GM12878 (cell line): ENCODE data around the gene TMEM201. TPM values are rescaled to one million over a fixed set of nuclear protein-coding genes. Genes with fewer than 3 reads are reported as not detected.

Experiments used
- ATAC-seq: fragments of 200-7000 bp; cut with Tn5 transposase; 3 replicates; pipeline ENCODE4 v1.9.1; 2020; ENCODE audit warnings: mild to moderate bottlenecking, moderate library complexity
- BruUV-seq: library from RNA; stranded (reverse); fragments of 400-500 nt; replicated peaks from 2 replicates; lab custom pipeline; 2021; lab: Mats Ljungman, UMichigan
- CTCF ChIA-PET: fragments of 300-600 bp; sonication (Branson Sonifier 250); formaldehyde crosslinking; extraction: SDS; loops from one replicate; lab custom pipeline; 2021; ENCODE audit warnings: inconsistent platforms; lab: Yijun Ruan, JAX
- POLR2A ChIA-PET: fragments of 350-600 bp; formaldehyde crosslinking; extraction: SDS; loops from one replicate; lab custom pipeline; 2021; ENCODE audit warnings: inconsistent platforms; lab: Charles Lee
- RAD21 ChIA-PET: fragments of 300-600 bp; sonication (Branson Sonifier 250); formaldehyde crosslinking; loops from one replicate; lab custom pipeline; 2023; ENCODE audit warnings: antibody characterized with exemption; ENCODE audit not compliant: unreplicated experiment; lab: Charles Lee
- SMC1A ChIA-PET: fragments of 300-600 bp; sonication (Branson Sonifier 250); formaldehyde crosslinking; loops from one replicate; lab custom pipeline; 2023; ENCODE audit not compliant: unreplicated experiment, uncharacterized antibody; lab: Charles Lee
- DNase-seq: peaks from one replicate; pipeline ENCODE4 v3.0.0-alpha.2; 2011; ENCODE audit warnings: low read depth, low spot score
- FAIRE-seq: peaks from 3 replicates; lab custom pipeline; 2011; peaks lifted over from hg19 to GRCh38; lab: Jason Lieb, UNC
- H2AFZ ChIP-seq: 2 replicates; pipeline ENCODE4 v1.6.0; 2011; ENCODE audit warnings: low read depth, low read length, control low read depth; ENCODE audit not compliant: control insufficient read depth
- H3K27ac ChIP-seq: 2 replicates; pipeline ENCODE4 v1.5.1; 2011; ENCODE audit warnings: control low read depth; ENCODE audit not compliant: control insufficient read depth, insufficient read depth
- H3K27me3 ChIP-seq, 2 experiments: replicated peaks in 1 of 2; 2 replicates each; pipeline versions ENCODE4 v1.6.0 to v1.6.1; 2011; ENCODE audit warnings: low read length in 1 of 2; ENCODE audit not compliant: control insufficient read depth in 2 of 2, insufficient read depth in 2 of 2
- H3K36me3 ChIP-seq, 2 experiments: 2 replicates each; pipeline ENCODE4 v1.5.1; 2011; ENCODE audit warnings: low read length in 1 of 2; ENCODE audit not compliant: control insufficient read depth in 2 of 2, insufficient read depth in 2 of 2
- H3K4me1 ChIP-seq: 2 replicates; pipeline ENCODE4 v1.6.1; 2011; ENCODE audit warnings: mild to moderate bottlenecking, low read length, moderate library complexity, mixed read lengths; ENCODE audit not compliant: control insufficient read depth, insufficient read depth
- H3K4me2 ChIP-seq: 2 replicates; pipeline ENCODE4 v1.6.0; 2011; ENCODE audit warnings: control low read depth; ENCODE audit not compliant: control insufficient read depth, insufficient read depth
- H3K4me3 ChIP-seq: fragments of 200-600 bp; sonication (generic); 2 replicates; pipeline ENCODE4 v1.5.1; 2016
- H3K79me2 ChIP-seq: 2 replicates; pipeline ENCODE4 v1.6.0; 2011; ENCODE audit warnings: low read length; ENCODE audit not compliant: control insufficient read depth, insufficient read depth
- H3K9ac ChIP-seq: 2 replicates; pipeline ENCODE4 v1.8.0; 2011; ENCODE audit warnings: low read length, control low read depth, mixed read lengths; ENCODE audit not compliant: control insufficient read depth, insufficient read depth
- H3K9me3 ChIP-seq: replicated peaks from 3 replicates; pipeline ENCODE4 v1.5.1; 2011; ENCODE audit warnings: mild to moderate bottlenecking, low read length; ENCODE audit not compliant: control insufficient read depth, insufficient read depth
- H4K20me1 ChIP-seq: 2 replicates; pipeline ENCODE4 v1.6.0; 2011; ENCODE audit not compliant: control insufficient read depth, insufficient read depth
- BCLAF1 ChIP-seq: fragments of 450-650 bp; IDR thresholded peaks from 2 replicates; pipeline ENCODE4 v1.6.1; 2017; ENCODE audit warnings: antibody characterized with exemption, mild to moderate bottlenecking, moderate library complexity
- BMI1 ChIP-seq: fragments of 450-650 bp; IDR thresholded peaks from 2 replicates; pipeline ENCODE4 v1.6.1; 2016; ENCODE audit warnings: mild to moderate bottlenecking, moderate library complexity, borderline replicate concordance
- CEBPB ChIP-seq, 2 experiments: fragments of 150-350 bp in 1 of 2; IDR thresholded peaks; 2 replicates each; pipeline ENCODE4 v1.6.1; 2012 to 2014; ENCODE audit warnings: low read depth in 2 of 2, low read length in 2 of 2, borderline replicate concordance in 1 of 2, inconsistent platforms in 1 of 2
- CHD4 ChIP-seq: fragments of 200-600 bp; sonication (generic); IDR thresholded peaks from 2 replicates; pipeline ENCODE4 v1.6.1; 2016; ENCODE audit warnings: mild to moderate bottlenecking
- GABPA ChIP-seq: IDR thresholded peaks from 2 replicates; pipeline ENCODE4 v1.6.1; 2014; ENCODE audit warnings: antibody characterized with exemption, low read depth, mild to moderate bottlenecking, inconsistent platforms
- IRF3 ChIP-seq: fragments of 450-650 bp; IDR thresholded peaks from 2 replicates; pipeline ENCODE4 v1.6.1; 2014; ENCODE audit warnings: mild to moderate bottlenecking
- MEF2A ChIP-seq: IDR thresholded peaks from 2 replicates; pipeline ENCODE4 v1.6.1; 2011; ENCODE audit warnings: low read depth, mild to moderate bottlenecking, low read length, moderate library complexity; ENCODE audit not compliant: insufficient read depth
- NFYB ChIP-seq: IDR thresholded peaks from 2 replicates; pipeline ENCODE4 v1.6.1; 2011; ENCODE audit warnings: low read depth, mild to moderate bottlenecking, low read length, improper control_type of control experiment, moderate library complexity; ENCODE audit not compliant: insufficient read depth
- RELB ChIP-seq: fragments of 450-650 bp; IDR thresholded peaks from 2 replicates; pipeline ENCODE4 v1.6.1; 2017; ENCODE audit warnings: low read depth, mild to moderate bottlenecking, moderate library complexity
- RFX5 ChIP-seq: IDR thresholded peaks from 2 replicates; pipeline ENCODE4 v1.6.1; 2011; ENCODE audit warnings: low read depth, low read length, improper control_type of control experiment
- SUPT20H ChIP-seq: IDR thresholded peaks from 2 replicates; pipeline ENCODE4 v1.6.1; 2011; ENCODE audit warnings: low read depth, mild to moderate bottlenecking, low read length, moderate library complexity, borderline replicate concordance; ENCODE audit not compliant: control insufficient read depth
- TAF1 ChIP-seq: IDR thresholded peaks from 2 replicates; pipeline ENCODE4 v1.6.1; 2011; ENCODE audit warnings: mild to moderate bottlenecking, low read depth, low read length, borderline replicate concordance
- TCF3 ChIP-seq: IDR thresholded peaks from 2 replicates; pipeline ENCODE4 v1.6.1; 2012; ENCODE audit warnings: low read depth, mild to moderate bottlenecking, low read length, borderline replicate concordance; ENCODE audit not compliant: insufficient read depth
- USF2 ChIP-seq: IDR thresholded peaks from 2 replicates; pipeline ENCODE4 v1.6.1; 2011; ENCODE audit warnings: low read depth, low read length, improper control_type of control experiment, borderline replicate concordance
- WRNIP1 ChIP-seq: IDR thresholded peaks from 2 replicates; pipeline ENCODE4 v1.6.1; 2011; ENCODE audit warnings: low read depth, low read length, improper control_type of control experiment, borderline replicate concordance
- WGBS: methylation state at CpG from one replicate; pipeline ENCODE4 v1.1.6; 2016; ENCODE audit warnings: low lambda C conversion rate; ENCODE audit not compliant: insufficient replicate concordance, insufficient coverage; ENCODE audit errors: missing lambda C conversion rate; 5-methylcytosine and 5-hydroxymethylcytosine counted together
- in situ Hi-C: fragments of 300-500 bp; cut with MboI; formaldehyde crosslinking; loops from 9 replicates; pipeline ENCODE4 v1.14.3; 2018; ENCODE audit warnings: mixed read lengths
- intact Hi-C: fragments of 100-400 bp; cut with micrococcal nuclease; formaldehyde crosslinking; loops from one replicate; pipeline ENCODE4 v1.14.2; 2022; ENCODE audit not compliant: unreplicated experiment
- polyA plus RNA-seq, 11 experiments: library from polyadenylated mRNA; depleted of rRNA in 4 of 11; unstranded in 6 of 11; stranded (reverse) in 5 of 11; fragments of >200 nt; fragmentation: Nextera tagmentation in 4 of 11; fragmentation: Illumina TruSeq in 1 of 11; extraction: Ambion mirVana in 4 of 11; extraction: Trizol in 1 of 11; gene quantifications; 1 replicate in 1 of 11; 2 replicates in 10 of 11; pipeline versions ENCODE4 v1.2.1 to v1.2.3, GENCODE V29; 2011 to 2016; ENCODE audit warnings: inconsistent platforms in 2 of 11, missing spikeins in 2 of 11, low read depth in 1 of 11
- total RNA-seq, 4 experiments: library from RNA; depleted of rRNA in 3 of 4; stranded (reverse); fragments of >200 nt in 3 of 4; fragmentation: Illumina TruSeq in 1 of 4; extraction: Trizol in 1 of 4; gene quantifications; 2 replicates each; pipeline versions ENCODE4 v1.2.1 to v1.2.3, GENCODE V29; 2013 to 2021

Gene TMEM201
- total and polyA plus RNA-seq, 10 of the 15 experiments (the other 5 are each of a cell fraction or from before 2014, with no cell fraction given) = 0.13 to 26.6 (median 6.1) TPM

- POLR2A ChIA-PET = interaction anchor here (0.8 to 7.1 kb wide), 4 partner anchors 13 to 63 kb away, joined by 3 to 284 read pairs (median 6); partner anchors contain the start of gene PIK3CD
- Histone ChIP-seq H3K4me3 (no peak overlapping the region), H3K9me3 (no peaks in the 10 kb centered on the region; the same call in 1 of the 3 replicates), H3K27me3 (no peaks in the 10 kb centered on the region), H3K9ac (no peak overlapping the region), H3K4me2 (peak overlapping the region; percentile 98), H3K4me1 (peaks cover 25% of the 10 kb centered on the region), H4K20me1 (no peaks in the 10 kb centered on the region), H3K36me3 (no peaks in the 10 kb centered on the region; a peak in 1 of 4 replicates), H2AFZ (no peak overlapping the region), H3K27ac (no peak overlapping the region), H3K79me2 (peaks cover 35% of the 10 kb centered on the region)
- RAD21 ChIA-PET = interaction anchor here (0.9 to 7.7 kb wide), 4 partner anchors 13 to 96 kb away, joined by 4 to 336 read pairs (median 8); partner anchors contain the start of gene PIK3CD
- CTCF ChIA-PET = interaction anchor here (0.6 to 7.6 kb wide), 6 partner anchors 16 to 343 kb away, joined by 3 to 203 read pairs (median 6); partner anchors contain the start of gene PIK3CD
- 84% methylated on average over 2 of the region's 3 CpGs for WGBS
- ATAC-seq (no peak), DNase-seq (no peak), FAIRE-seq (no peak)
- in situ Hi-C loops = loop anchor here (5.0 kb wide), 1 partner anchor 236 kb away; no protein-coding TSS in a partner anchor
- SMC1A ChIA-PET = interaction anchor here (1.2 to 8.0 kb wide), 4 partner anchors 12 to 41 kb away, joined by 3 to 215 read pairs (median 20); partner anchors contain the start of gene PIK3CD
- TF ChIP-seq TCF3 (no peak), TAF1 (no peak), GABPA (no peak), MEF2A (no peak), BMI1 (no peak), SUPT20H (no peak), RELB (no peak), CHD4 (no peak), CEBPB (IDR thresholded peaks at IDR 0.05; ENCODE audit: borderline replicate concordance in 1 of 2, low read depth in 2 of 2, low read length in 2 of 2) (no peak), IRF3 (no peak), RFX5 (no peak), USF2 (no peak), WRNIP1 (no peak), BCLAF1 (no peak), NFYB (no peak)
- intact Hi-C loops = no loop called here
- BruUV-seq = no TSS peak
These were observed 42.9 kb downstream of the TMEM201 start for GRCh38 chr1:9631613-9632012.
